DND-41 (cell line): ENCODE results near the gene RNF112.

Experiments
- ATAC-seq: fragments of 200-7000 bp; cut with Tn5 transposase; 3 replicates; pipeline ENCODE4 v1.9.1; 2021; ENCODE audit warnings: low read depth; ENCODE audit not compliant: insufficient read depth
- DNase-seq: peaks from one replicate; pipeline ENCODE4 v3.0.0-alpha.2; 2020
- H2AFZ ChIP-seq: 2 replicates; pipeline ENCODE4 v1.6.0; 2012; ENCODE audit warnings: low read depth, low read length
- H3K27ac ChIP-seq: 2 replicates; pipeline ENCODE4 v1.5.1; 2012; ENCODE audit warnings: low read length, inconsistent platforms
- H3K27me3 ChIP-seq: fragments of 200-600 bp; sonication (generic); 2 replicates; pipeline ENCODE4 v1.6.0; 2012; ENCODE audit warnings: low read length, mild to moderate bottlenecking, inconsistent platforms; ENCODE audit not compliant: insufficient read depth, poor library complexity
- H3K36me3 ChIP-seq: 2 replicates; pipeline ENCODE4 v1.5.1; 2012; ENCODE audit warnings: low read length, inconsistent platforms; ENCODE audit not compliant: insufficient read depth
- H3K4me1 ChIP-seq: 2 replicates; pipeline ENCODE4 v1.5.1; 2012; ENCODE audit warnings: mild to moderate bottlenecking, low read length; ENCODE audit not compliant: insufficient read depth
- H3K4me2 ChIP-seq: 2 replicates; pipeline ENCODE4 v1.6.0; 2012; ENCODE audit warnings: mild to moderate bottlenecking, moderate library complexity, low read length, inconsistent platforms; ENCODE audit not compliant: insufficient read depth
- H3K4me3 ChIP-seq, 2 experiments: fragments of 200-600 bp in 1 of 2; shearing (Covaris generic) in 1 of 2; 2 replicates each; pipeline ENCODE4 v1.5.1; 2012 to 2016; ENCODE audit warnings: inconsistent platforms in 2 of 2, low read length in 2 of 2, mild to moderate bottlenecking in 2 of 2, low read depth in 1 of 2, moderate library complexity in 1 of 2
- H3K79me2 ChIP-seq: 2 replicates; pipeline ENCODE4 v1.6.0; 2012; ENCODE audit warnings: low read length, inconsistent platforms; ENCODE audit not compliant: insufficient read depth
- H3K9ac ChIP-seq: 2 replicates; pipeline ENCODE4 v1.6.0; 2012; ENCODE audit warnings: low read depth, mild to moderate bottlenecking, inconsistent platforms, low read length, moderate library complexity
- H3K9me3 ChIP-seq: 2 replicates; pipeline ENCODE4 v1.5.1; 2012; ENCODE audit warnings: low read length, moderate library complexity, mild to moderate bottlenecking, inconsistent platforms; ENCODE audit not compliant: insufficient read depth, severe bottlenecking
- H4K20me1 ChIP-seq: 2 replicates; pipeline ENCODE4 v1.6.0; 2012; ENCODE audit warnings: low read length; ENCODE audit not compliant: insufficient read depth
- CTCF ChIP-seq: IDR thresholded peaks from 2 replicates; pipeline ENCODE4 v1.5.1; 2012; ENCODE audit warnings: borderline replicate concordance, low read length, moderate library complexity, mild to moderate bottlenecking; ENCODE audit not compliant: poor library complexity, severe bottlenecking; ENCODE audit errors: extremely low read depth
- EZH2 ChIP-seq: IDR thresholded peaks from 3 replicates; pipeline ENCODE4 v1.6.1; 2012; ENCODE audit warnings: borderline replicate concordance, low read depth, mild to moderate bottlenecking, moderate library complexity, low read length, inconsistent platforms; ENCODE audit not compliant: severe bottlenecking

RNF112 gene

GRCh38 chr17:19392303-19392702, 18.7 kb upstream of the RNF112 start:
- no peaks in the 10 kb centered on the region for H3K36me3 ChIP-seq
- H4K20me1 ChIP-seq = 0 out of 2 replicates have a peak, but pooled peaks cover 7% of the 10 kb centered on the region
- TF ChIP-seq EZH2 (no peak), CTCF (no peak)
- ATAC-seq = no peak
- H2AFZ ChIP-seq = no peak overlapping the region
- H3K9me3 ChIP-seq = no peaks in the 10 kb centered on the region
- peaks cover 18% of the 10 kb centered on the region for H3K27me3 ChIP-seq
- no peak for DNase-seq
- H3K9ac ChIP-seq = no peak overlapping the region
- no peaks in the 10 kb centered on the region for H3K79me2 ChIP-seq
- H3K4me2 ChIP-seq = no peak overlapping the region
- H3K4me3 ChIP-seq = no peak overlapping the region
- H3K4me1 ChIP-seq = peaks cover 9% of the 10 kb centered on the region; the same call in 1 of the 2 replicates
- H3K27ac ChIP-seq = no peak overlapping the region

- H3K79me2 ChIP-seq = no peaks in the 10 kb centered on the region
- peaks cover 15% of the 10 kb centered on the region for H3K27me3 ChIP-seq
- no peak overlapping the region for H3K27ac ChIP-seq
- H2AFZ ChIP-seq = no peak overlapping the region
- no peak for TF ChIP-seq CTCF
- no peak for TF ChIP-seq EZH2
- H4K20me1 ChIP-seq = no peaks in the 10 kb centered on the region; the same call in 1 of the 2 replicates
- DNase-seq = no peak
- no peaks in the 10 kb centered on the region for H3K9me3 ChIP-seq
- no peak overlapping the region for H3K9ac ChIP-seq
- no peak overlapping the region for H3K4me3 ChIP-seq
- H3K36me3 ChIP-seq = no peaks in the 10 kb centered on the region
- no peak for ATAC-seq
- no peak overlapping the region for H3K4me2 ChIP-seq
- H3K4me1 ChIP-seq = no peaks in the 10 kb centered on the region
These were observed 13.4 kb upstream of the RNF112 start for GRCh38 chr17:19397556-19398041.

GRCh38 chr17:19398301-19399181, 12.5 kb upstream of the RNF112 start:
- DNase-seq = no peak

More at GRCh38 chr17:19398301-19399181, 12.5 kb upstream of the RNF112 start:
- Histone ChIP-seq H3K9ac (no peak overlapping the region), H3K36me3 (no peaks in the 10 kb centered on the region), H3K4me1 (no peaks in the 10 kb centered on the region), H2AFZ (no peak overlapping the region), H3K27me3 (peaks cover 8% of the 10 kb centered on the region), H3K27ac (no peak overlapping the region), H3K4me3 (no peak overlapping the region), H3K4me2 (no peak overlapping the region), H4K20me1 (no peaks in the 10 kb centered on the region; the same call in 1 of the 2 replicates), H3K9me3 (no peaks in the 10 kb centered on the region), H3K79me2 (no peaks in the 10 kb centered on the region)
- TF ChIP-seq EZH2 = no peak
- no peak for TF ChIP-seq CTCF
- ATAC-seq = no peak
